GM12801 (cell line): ENCODE results near the gene MAP2K3.

Experiments used
- TF ChIP-seq, protein P1 (sequence below): IDR thresholded peaks from one replicate; pipeline ENCODE4 v1.5.1; 2011; ENCODE audit warnings: control low read depth; ENCODE audit not compliant: insufficient read length; ENCODE audit errors: extremely low read depth

Gene MAP2K3

DNA sequence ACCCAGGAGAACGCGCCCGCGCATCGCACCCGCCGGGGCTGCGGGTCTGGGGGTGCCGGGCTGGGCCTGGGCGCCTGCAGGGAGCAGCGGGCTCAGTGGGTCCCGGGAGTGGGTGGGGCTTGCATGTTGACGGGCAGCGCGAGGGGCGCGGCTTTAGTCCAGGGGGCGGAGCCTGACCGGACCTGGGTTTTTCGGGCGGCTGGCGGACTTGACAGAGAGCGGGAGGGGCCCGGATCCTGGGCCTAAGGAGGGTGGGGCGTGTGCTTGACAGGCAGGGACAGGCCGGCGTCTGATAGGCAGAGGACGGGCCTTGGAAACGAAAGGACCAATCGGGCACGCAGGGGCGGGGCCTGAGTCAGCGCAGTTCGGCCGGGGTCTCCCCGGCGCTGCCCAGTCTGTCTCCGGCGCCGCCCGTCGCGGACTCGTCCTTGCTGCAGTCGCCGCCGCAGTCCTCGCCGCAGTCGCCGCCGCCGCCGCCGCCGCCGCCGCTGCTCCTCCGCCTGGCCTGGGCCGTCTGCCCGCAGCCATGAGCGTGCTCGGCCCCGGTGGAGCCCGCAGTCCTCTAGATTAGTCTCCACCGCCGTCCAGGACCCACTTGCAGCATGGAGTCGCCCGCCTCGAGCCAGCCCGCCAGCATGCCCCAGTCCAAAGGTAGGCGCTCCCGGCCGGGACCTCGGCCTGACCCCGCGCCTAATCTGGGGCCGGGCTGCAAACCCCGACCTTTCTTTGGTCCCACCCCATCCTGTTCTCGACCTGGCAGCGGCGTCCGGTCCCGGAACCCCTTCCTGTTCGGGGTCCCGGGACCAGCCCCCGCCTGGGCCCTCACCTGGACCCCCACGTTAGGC is at the start of gene MAP2K3:
TSS of gene MAP2K3 (plus strand) at position 393 of the 845 bp plus-strand sequence. CDS start at position 603, 210 bp downstream.
- TF ChIP-seq, protein P1, sequence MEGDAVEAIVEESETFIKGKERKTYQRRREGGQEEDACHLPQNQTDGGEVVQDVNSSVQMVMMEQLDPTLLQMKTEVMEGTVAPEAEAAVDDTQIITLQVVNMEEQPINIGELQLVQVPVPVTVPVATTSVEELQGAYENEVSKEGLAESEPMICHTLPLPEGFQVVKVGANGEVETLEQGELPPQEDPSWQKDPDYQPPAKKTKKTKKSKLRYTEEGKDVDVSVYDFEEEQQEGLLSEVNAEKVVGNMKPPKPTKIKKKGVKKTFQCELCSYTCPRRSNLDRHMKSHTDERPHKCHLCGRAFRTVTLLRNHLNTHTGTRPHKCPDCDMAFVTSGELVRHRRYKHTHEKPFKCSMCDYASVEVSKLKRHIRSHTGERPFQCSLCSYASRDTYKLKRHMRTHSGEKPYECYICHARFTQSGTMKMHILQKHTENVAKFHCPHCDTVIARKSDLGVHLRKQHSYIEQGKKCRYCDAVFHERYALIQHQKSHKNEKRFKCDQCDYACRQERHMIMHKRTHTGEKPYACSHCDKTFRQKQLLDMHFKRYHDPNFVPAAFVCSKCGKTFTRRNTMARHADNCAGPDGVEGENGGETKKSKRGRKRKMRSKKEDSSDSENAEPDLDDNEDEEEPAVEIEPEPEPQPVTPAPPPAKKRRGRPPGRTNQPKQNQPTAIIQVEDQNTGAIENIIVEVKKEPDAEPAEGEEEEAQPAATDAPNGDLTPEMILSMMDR: no peak

DNA sequence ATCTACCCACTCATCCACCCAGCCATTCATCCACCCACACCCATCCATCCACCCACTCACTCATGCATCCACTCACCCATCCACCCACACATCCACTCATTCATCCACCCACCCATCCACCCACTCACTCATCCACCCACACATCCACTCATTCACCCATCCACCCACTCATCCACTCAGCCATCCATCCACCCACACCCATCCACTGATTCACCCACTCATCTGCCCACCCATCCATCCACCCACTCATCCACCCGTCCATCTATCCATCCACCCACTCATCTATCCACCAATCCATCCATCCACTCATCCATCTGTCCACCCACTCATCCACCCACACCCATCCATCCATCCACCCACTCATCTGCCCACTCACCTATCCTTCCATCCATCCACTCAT is 48.6 kb upstream of the MAP2K3 start:
- TF ChIP-seq, protein P1: no peak

DNA sequence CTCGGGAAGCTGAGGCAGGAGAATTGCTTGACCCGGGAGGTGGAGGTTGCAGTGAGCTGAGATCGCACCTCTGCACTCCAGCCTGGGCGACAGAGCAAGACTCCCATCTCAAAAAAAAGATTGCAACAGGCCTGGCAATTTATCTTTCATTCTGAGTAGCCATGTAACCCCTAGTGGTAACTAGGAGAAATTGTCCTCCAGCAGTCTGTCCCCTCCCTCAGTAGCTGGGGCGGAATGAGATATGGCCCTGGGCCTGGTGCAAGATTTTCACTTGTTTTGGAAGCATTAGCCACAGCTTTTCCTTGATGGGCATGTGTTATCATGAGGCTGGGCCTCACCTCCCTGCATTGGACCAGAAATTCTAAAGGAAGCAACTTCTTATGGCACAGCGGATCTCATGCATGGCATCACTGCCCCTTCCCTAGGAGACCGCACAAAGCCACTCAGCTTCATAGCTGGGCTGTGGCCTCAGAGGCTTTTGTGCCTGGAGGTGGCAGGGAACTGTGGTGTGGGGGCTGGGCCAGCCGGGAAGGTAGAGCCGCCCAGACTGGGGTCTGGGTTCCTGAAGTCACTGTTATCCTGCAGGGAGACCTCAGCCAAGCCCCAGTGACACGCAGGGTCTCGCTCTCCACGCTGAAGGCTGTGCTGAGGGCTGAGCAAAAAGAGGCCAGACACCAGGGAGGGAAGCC is 44.7 kb upstream of the MAP2K3 start:
- TF ChIP-seq, protein P1: no peak

DNA sequence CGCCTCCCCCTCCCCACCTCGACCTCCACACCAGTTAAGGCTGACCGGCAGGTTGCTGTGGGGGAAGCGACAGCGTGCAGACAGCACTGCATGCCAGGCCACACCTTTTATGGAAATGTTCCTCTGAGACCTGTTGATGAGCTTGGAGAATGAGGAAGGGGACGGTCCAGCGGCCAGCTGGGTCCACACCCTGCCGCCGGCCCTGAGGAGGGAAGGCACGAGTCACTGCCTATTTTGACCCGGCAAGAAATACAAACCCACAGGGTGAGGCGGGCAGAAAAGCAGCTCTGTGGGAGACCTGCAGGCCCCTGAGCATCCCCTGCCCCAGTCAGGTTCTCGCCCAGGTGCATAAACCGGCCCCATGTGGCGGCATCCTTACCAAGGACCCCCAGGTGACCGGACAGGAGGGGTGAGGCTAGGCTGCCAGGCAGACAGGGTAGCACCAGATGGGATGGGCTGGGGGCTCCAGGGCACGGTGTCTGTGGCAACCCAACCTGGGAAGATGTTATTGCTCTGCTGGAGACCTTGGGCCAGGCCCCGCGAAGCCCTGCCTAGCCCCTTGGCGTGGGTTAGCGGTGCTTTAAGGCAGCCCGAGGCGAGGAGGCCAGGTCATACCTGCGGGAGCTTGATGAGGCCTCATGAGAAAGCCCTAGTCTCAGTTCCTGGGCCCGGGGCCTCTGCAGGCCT is 44.0 kb upstream of the MAP2K3 start:
- TF ChIP-seq, protein P1: no peak

DNA sequence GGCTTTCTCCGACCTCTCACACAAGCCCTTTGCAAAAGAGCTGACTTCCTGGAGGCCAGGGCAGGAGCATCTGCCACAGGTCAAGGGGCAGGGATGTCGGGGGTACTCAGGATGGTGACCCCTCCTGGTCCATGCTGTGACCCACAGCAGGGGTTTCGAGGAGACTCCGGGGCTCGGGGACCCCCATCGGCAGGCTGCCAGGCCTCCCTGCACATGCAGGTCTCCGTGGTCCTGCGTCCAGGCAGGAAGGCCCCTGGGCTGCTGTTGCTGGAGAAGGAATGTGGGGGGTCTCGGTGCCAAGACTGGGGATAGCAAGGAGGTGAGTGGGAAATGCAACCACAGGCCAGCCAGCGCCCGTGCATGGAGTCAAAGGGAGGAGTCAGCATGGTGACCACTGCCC is 42.9 kb upstream of the MAP2K3 start:
- TF ChIP-seq, protein P1: no peak

DNA sequence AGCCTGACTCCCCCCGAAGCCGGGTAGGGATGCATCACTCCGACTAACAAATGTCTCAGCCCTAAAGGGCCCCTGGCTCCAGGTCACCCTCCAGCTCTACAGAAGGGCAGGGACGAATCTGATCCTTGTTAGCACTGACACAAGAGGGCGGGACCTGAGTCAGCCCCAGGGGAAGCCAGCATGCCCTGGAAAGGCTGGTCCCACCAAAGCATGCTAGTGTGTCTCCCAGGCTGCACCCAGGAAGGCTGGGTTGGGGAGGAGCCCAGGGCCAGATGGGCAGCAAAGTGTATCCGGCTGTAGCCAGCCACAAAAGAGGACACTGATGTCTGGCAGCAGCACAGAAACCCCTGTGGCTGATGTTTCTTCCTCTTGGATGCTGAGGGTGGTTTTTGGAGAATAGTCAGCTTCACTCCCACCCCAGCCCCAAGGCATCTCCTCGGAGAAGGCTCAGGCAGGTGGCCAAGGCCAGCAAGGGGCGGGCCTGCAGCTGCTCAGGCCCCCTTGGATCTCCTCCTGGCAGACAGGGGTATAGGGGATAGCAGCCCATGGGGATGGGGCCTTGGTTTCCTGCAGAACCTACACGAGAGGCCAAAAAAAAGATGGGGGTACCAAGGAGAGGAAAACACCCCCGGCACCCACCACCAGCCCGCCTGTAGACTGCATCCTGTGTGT is 42.3 kb upstream of the MAP2K3 start:
- TF ChIP-seq, protein P1: no peak
